PFSK-1 (cell line): Measurements from ENCODE around the gene MMP11.

ENCODE experiments used
- FOXP2 ChIP-seq: optimal IDR thresholded peaks from 2 replicates; pipeline ENCODE3; 2011; ENCODE audit warnings: borderline replicate concordance, control low read depth, inconsistent platforms; ENCODE audit not compliant: insufficient read depth; ENCODE audit errors: extremely low read length, extremely low read depth
- POLR2AphosphoS5 ChIP-seq: IDR thresholded peaks from 2 replicates; pipeline ENCODE4 v1.6.1; 2012; ENCODE audit warnings: low read depth, mild to moderate bottlenecking, control low read depth, low read length, moderate library complexity
- REST ChIP-seq, 2 experiments: IDR thresholded peaks; 2 replicates each; pipeline versions ENCODE4 v1.6.1 to v1.8.0; 2011 to 2012; ENCODE audit warnings: low read depth in 2 of 2, low read length in 2 of 2, control low read depth in 1 of 2, inconsistent platforms in 1 of 2, mild to moderate bottlenecking in 1 of 2, moderate library complexity in 1 of 2; ENCODE audit not compliant: insufficient read depth in 1 of 2
- SIN3A ChIP-seq: IDR thresholded peaks from 2 replicates; pipeline ENCODE4 v1.6.1; 2012; ENCODE audit warnings: mild to moderate bottlenecking, low read length, moderate library complexity, borderline replicate concordance; ENCODE audit not compliant: insufficient read depth
- TAF1 ChIP-seq: IDR thresholded peaks from 2 replicates; pipeline ENCODE4 v1.6.1; 2012; ENCODE audit warnings: low read length, control low read depth, borderline replicate concordance; ENCODE audit not compliant: insufficient read depth

GRCh38 chr22:23759566-23759965 is 13.1 kb upstream of the MMP11 start:
- no peak for TF ChIP-seq REST (IDR thresholded peaks at IDR 0.05; ENCODE audit: insufficient read depth in 1 of 2, low read depth in 2 of 2, low read length in 2 of 2)
- TF ChIP-seq POLR2AphosphoS5 = no peak; the same call in 1 of the 2 replicates
- no peak for TF ChIP-seq FOXP2
- no peak for TF ChIP-seq TAF1
- no peak for TF ChIP-seq SIN3A
